Activated CD4-positive, alpha-beta T cell treated with anti-CD3 and anti-CD28 coated beads, Interleukin-2, amount 10 ng/mL, durations not matched to agents 7 days and 5 days (primary cell): ENCODE results near the gene ZNF544. TPM values are rescaled to one million over a fixed set of nuclear protein-coding genes. Genes with fewer than 3 reads are reported as not detected.

Experiments
- CTCF ChIA-PET: fragments of 350-600 bp; sonication (Branson Sonifier 250); formaldehyde crosslinking; loops from one replicate; lab custom pipeline; 2021; ENCODE audit warnings: antibody characterized with exemption; lab: Charles Lee
- POLR2A ChIA-PET: fragments of 350-600 bp; sonication (Branson Sonifier 250); formaldehyde crosslinking; loops from one replicate; lab custom pipeline; 2021; ENCODE audit warnings: antibody characterized with exemption; lab: Charles Lee
- DNase-seq: peaks from one replicate; pipeline ENCODE4 v3.0.0-alpha.2; 2020
- H3K27ac Mint-ChIP-seq: one replicate; pipeline ENCODE4 v1.8.0; 2021; ENCODE audit warnings: mild to moderate bottlenecking, moderate library complexity, mixed read lengths
- H3K27me3 Mint-ChIP-seq: one replicate; pipeline ENCODE4 v1.8.0; 2021; ENCODE audit warnings: mixed read lengths
- H3K36me3 Mint-ChIP-seq: one replicate; pipeline ENCODE4 v1.8.0; 2021; ENCODE audit warnings: low read depth, mixed read lengths
- H3K4me1 Mint-ChIP-seq: one replicate; pipeline ENCODE4 v1.8.0; 2021; ENCODE audit warnings: mixed read lengths
- H3K4me3 Mint-ChIP-seq: one replicate; pipeline ENCODE4 v1.8.0; 2021; ENCODE audit warnings: mild to moderate bottlenecking, moderate library complexity, mixed read lengths
- H3K9me3 Mint-ChIP-seq: one replicate; pipeline ENCODE4 v1.8.0; 2021; ENCODE audit warnings: mixed read lengths
- total RNA-seq, 2 experiments: library from RNA; stranded (reverse); gene quantifications; one replicate each; pipeline ENCODE4 v1.2.3, GENCODE V29; 2021

ZNF544 gene
- 10 to 100 TPM; 33.5 to 34.6 TPM for total RNA-seq

DNA sequence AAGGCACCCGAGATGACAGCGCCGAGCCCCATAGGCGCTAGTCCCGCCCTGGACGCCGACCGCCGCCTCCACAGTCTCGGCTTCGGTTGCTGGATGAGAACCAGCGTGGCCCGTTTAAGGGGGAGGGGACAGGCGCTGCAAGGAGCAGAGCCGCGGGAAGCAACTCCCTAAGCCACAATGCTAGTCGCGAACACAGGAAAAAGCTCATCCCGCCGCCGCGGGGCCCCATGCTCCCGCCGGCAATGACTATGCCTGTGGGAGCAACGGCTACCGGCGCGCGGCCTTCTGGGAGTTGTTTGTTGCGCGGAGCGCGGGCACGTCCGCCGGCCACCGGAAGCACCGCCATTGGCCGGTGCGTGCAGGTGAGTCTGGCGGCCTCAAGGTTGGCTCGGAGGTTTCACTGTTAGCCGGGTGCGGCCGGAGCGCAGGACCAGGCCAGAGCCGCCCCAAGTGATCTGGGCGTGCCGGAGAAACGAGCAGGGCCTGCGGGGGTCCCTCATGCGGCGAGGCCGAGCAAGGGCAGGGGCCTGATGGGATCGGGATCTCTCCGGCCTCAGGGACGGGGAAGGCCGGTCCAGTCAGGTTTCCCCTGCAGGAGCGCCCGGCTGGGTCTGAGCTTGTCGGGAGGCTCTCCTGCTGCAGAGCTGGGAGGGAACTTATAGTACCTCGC, at the start of gene ZNF544:
TSS of gene ZNF544 (plus strand) at position 330 of the 670 bp plus-strand sequence. CDS start 15,110 bp downstream, outside the sequence.
- H3K4me3 Mint-ChIP-seq, result peak within 1 kb of the TSS; percentile 85
- ChIA-PET CTCF (interaction anchor here (0.8 kb wide), 1 partner anchor 22 kb away, joined by 4 read pairs; no protein-coding TSS in a partner anchor), POLR2A (no interaction called here)
- H3K36me3 Mint-ChIP-seq, result peaks cover 52% of the 10 kb centered on the region
- peak within 1 kb of the TSS; percentile 93 for H3K27ac Mint-ChIP-seq
- peak; percentile 51 for DNase-seq
- peaks cover 35% of the 10 kb centered on the region for H3K4me1 Mint-ChIP-seq
- H3K27me3 Mint-ChIP-seq, result no peaks in the 10 kb centered on the region
- H3K9me3 Mint-ChIP-seq, result peaks cover 37% of the 10 kb centered on the region

DNA sequence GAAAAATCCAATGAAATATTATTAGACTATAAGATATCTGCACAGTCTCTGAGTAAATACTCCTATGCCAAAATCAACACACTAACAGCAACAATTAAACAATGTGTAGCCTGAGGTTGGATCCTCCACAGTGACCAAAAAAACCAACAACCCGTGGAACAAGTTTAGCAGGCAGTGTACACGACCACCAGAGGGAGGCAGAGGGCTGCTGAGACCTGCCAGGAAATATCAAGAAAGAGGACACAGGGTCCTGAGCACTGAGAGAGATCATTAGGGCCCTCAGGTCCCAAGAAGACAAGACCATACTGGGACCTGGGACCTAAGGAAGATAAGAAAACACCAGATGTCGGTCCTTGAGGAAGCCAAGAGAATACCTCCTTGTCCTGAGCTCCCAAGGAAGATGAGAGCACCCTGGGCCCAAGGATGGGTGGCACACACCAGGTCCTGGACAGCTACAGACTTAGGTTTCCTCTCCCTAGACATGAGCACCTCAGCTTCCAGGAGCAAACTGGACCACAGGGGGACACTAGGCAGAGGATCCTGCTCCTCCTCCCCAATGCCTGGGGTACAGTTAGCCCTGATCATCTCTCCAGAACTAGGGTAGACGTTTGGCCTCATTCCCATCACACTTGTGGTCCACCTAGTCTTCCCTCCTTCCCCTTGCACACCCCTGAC, 46.7 kb upstream of the ZNF544 start:
- POLR2A ChIA-PET, result no interaction called here
- peak overlapping the region; percentile 100 for H3K27ac Mint-ChIP-seq
- peaks cover 42% of the 10 kb centered on the region for H3K9me3 Mint-ChIP-seq
- H3K36me3 Mint-ChIP-seq, result peaks cover 68% of the 10 kb centered on the region
- CTCF ChIA-PET, result interaction anchor here (1.0 to 1.7 kb wide), 3 partner anchors 9 to 338 kb away, joined by 3 to 4 read pairs (median 3); partner anchors contain the start of gene ZBTB45
- peak overlapping the region; percentile 88 for H3K4me3 Mint-ChIP-seq
- peaks cover 21% of the 10 kb centered on the region for H3K4me1 Mint-ChIP-seq
- DNase-seq, result peak; percentile 68
- H3K27me3 Mint-ChIP-seq, result no peaks in the 10 kb centered on the region

DNA sequence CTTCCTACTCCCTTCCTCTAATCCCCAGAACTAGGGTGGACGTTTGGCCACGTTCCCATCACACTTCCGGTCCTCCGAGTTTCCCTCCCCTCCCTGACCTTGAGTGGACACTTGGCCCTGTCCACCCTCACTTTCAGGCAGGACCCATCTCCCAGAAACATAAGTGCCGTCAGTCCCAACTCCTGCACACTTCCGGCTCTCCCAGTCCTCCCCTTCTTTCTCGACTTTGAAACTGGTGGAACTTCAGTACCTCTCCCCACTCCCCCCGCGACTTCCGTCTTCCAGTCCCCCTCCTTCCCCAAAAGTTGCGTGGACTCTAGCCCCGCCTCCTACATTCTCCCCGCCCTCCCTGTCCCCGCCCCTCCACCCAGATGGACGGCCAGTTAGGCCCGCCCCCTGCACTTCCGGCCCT, 46.1 kb upstream of the ZNF544 start:
- ChIA-PET POLR2A (no interaction called here), CTCF (interaction anchor here (1.1 to 1.7 kb wide), 2 partner anchors 27 to 337 kb away, joined by 4 read pairs; partner anchors contain the start of gene ZBTB45)
- Mint-ChIP-seq H3K9me3 (peaks cover 41% of the 10 kb centered on the region), H3K27me3 (no peaks in the 10 kb centered on the region), H3K4me3 (peak overlapping the region; percentile 88), H3K4me1 (peaks cover 21% of the 10 kb centered on the region), H3K27ac (peak overlapping the region; percentile 100), H3K36me3 (peaks cover 70% of the 10 kb centered on the region)
- DNase-seq, result peak; percentile 90

DNA sequence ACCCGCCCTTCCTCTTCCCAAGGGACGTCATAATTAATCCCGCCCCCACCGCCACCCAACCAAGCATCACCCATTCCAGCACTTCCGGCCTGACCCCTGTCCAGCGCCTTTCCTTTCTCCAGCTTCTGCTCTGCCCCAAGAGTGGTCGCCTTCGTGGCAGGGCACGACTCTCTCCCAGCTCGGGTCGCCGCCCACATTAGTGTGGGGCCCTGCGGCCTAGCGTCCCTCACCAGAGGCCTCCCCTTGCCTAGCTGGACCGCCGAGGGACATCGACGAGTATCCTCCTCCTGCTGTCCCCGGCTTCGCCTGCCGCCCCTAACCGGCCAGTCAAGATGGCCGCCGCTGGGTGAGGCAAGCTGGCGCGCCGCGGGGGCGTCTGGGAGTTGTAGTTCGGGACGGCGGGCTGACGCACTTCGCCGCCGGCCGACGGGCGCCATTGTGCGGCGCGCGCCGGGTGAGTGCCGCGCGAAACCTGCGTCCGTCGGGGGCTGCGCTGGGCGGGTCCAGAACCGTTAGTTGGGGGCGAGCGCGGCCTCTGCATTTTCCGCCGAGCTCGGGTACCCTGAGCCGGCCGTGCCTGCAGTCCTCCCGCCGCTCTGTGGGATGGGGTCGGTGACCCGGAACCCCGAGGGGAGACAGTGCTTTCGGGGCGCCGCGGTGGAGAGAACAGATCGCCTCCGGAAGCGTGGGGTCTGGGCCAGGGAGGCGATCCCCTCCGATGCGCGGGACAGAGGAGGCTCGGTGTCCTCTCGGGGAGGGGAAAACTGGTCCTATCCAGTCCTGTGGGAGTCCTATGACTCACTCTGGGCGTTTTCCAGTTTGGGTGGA, 45.5 kb upstream of the ZNF544 start, which contains the start of gene ZNF274:
TSS of gene ZNF274 (plus strand) at position 73 of the 828 bp plus-strand sequence. CDS start 905 bp downstream, outside the sequence.
- Mint-ChIP-seq H3K4me1 (peaks cover 21% of the 10 kb centered on the region), H3K36me3 (peaks cover 72% of the 10 kb centered on the region), H3K27me3 (no peaks in the 10 kb centered on the region), H3K9me3 (peaks cover 38% of the 10 kb centered on the region), H3K4me3 (peak within 1 kb of the TSS; percentile 88), H3K27ac (peak within 1 kb of the TSS; percentile 100)
- POLR2A ChIA-PET, result no interaction called here
- DNase-seq, result peak; percentile 93
- CTCF ChIA-PET, result interaction anchor here (0.6 to 1.7 kb wide), 4 partner anchors 28 to 401 kb away, joined by 3 to 5 read pairs (median 4); partner anchors contain the start of gene ZBTB45

DNA sequence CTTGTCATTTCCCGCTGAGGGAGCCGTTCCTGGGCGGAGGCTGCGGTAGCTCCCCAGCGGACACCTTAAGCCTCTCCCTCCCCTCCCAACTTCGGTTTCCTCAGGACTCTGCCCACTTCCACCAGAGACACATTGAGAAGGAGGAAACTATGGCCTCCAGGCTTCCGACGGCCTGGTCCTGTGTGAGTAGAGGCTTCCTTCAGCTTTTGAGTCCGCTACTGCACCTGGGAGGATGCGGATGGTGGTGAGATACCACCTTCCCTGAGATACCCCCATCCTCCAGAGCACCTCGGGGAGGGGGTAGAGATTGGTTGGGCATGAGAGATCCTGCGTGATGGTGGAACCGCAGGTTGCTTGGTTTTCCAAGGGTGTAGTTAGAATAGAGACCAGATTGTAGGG, 44.9 kb upstream of the ZNF544 start:
- Mint-ChIP-seq H3K36me3 (peaks cover 76% of the 10 kb centered on the region), H3K4me1 (peaks cover 21% of the 10 kb centered on the region), H3K27me3 (no peaks in the 10 kb centered on the region), H3K27ac (peak overlapping the region; percentile 100), H3K4me3 (peak overlapping the region; percentile 88), H3K9me3 (peaks cover 40% of the 10 kb centered on the region)
- ChIA-PET POLR2A (no interaction called here), CTCF (interaction anchor here (0.6 to 1.7 kb wide), 4 partner anchors 10 to 402 kb away, joined by 3 to 5 read pairs (median 4); partner anchors contain the start of gene ZBTB45)
- DNase-seq, result peak; percentile 49

DNA sequence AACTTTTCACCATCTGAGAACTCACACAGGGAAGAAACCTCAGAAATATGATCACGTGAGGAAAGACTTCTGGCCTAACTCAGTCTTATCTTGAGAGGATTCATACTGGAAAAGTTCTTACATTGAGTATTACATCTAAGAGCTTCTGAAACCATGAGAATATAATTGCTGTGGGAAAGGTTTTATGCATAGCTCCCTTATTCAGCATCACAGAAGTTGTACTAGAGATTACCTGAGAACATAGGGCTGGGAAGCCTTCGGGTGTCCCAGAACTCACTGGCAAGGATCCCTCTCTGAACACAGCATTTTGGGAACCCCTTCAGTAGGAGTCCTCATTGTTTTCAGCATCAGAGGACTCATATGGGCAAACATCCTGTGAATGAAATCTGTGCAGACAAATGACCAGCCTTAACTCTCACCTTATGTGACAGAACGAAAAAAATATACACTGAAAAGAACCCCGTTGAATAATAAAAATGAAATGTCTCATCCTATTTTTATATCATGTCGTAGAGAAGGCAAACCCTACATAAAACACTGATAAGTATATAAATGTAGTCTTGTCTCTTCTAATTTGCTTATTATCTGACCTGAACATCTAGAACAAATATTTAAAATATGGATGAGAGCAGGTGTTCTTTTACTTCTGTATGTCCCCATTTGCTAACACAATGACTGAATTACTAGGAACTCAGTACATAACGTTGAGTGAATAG, 31.7 kb upstream of the ZNF544 start:
- H3K4me1 Mint-ChIP-seq, result no peaks in the 10 kb centered on the region
- no peaks in the 10 kb centered on the region for H3K27me3 Mint-ChIP-seq
- DNase-seq, result no peak
- no peak overlapping the region for H3K4me3 Mint-ChIP-seq
- no peak overlapping the region for H3K27ac Mint-ChIP-seq
- ChIA-PET POLR2A (no interaction called here), CTCF (interaction anchor here (0.6 kb wide), 1 partner anchor 1060 kb away, joined by 3 read pairs; no protein-coding TSS in a partner anchor)
- H3K9me3 Mint-ChIP-seq, result peaks cover 61% of the 10 kb centered on the region
- H3K36me3 Mint-ChIP-seq, result peaks cover 88% of the 10 kb centered on the region

DNA sequence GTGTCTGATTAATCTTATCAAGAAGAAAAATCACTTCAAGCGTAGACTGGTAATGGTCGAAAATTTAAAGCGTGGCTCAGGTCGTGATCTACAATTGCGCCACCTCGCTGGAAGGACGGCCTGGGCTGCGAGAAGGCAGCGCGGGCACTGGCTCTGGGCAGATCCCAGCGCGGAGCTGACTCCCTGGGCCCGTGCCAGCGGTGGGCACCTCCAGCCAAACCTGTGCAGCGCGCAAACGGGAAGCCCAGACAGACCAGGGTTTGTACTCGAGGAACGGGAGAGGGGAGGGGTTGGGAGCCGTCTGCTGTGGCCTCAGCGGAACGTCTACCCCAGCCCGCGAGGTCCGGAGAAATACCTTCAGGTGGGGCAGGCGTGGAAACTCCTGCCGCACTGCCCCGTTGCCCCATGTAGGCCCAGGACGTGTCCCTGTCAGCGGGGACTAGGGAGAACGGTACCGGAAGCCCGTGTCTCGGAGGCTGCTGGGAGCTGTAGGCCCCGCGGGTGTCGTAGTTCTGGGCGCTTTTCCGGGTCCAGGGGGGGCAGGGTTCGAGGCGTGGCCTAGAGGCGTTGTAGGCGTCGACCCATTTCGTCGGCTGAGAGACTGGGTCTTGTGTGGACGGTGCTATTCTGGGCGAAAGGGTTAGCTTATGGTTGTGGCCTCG, 24.8 kb upstream of the ZNF544 start:
- H3K27me3 Mint-ChIP-seq, result no peaks in the 10 kb centered on the region
- no peak for DNase-seq
- H3K27ac Mint-ChIP-seq, result no peak overlapping the region
- H3K9me3 Mint-ChIP-seq, result peaks cover 71% of the 10 kb centered on the region
- POLR2A ChIA-PET, result no interaction called here
- peaks cover 91% of the 10 kb centered on the region for H3K36me3 Mint-ChIP-seq
- CTCF ChIA-PET, result no interaction called here
- H3K4me3 Mint-ChIP-seq, result no peak overlapping the region
- H3K4me1 Mint-ChIP-seq, result no peaks in the 10 kb centered on the region

DNA sequence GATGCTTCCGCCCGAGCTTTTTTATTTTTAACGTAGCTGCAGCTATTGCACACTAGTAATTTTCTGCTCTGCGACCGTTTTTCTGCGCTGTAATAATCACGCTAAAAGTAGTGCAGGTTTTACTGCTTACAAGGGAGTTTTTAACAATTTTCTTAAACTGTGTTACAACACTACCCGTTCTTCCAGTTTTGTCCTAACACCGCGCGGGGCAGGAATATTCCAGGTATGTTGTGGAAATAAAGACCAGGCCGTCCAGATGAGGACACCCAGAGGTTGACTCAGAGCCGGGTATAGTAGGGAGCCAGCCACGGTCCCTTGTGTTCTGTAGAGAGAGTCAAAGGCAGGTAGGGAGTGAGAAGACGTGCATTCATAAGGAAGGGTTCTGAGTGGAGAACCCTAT, 24.1 kb upstream of the ZNF544 start:
- CTCF ChIA-PET, result no interaction called here
- no peaks in the 10 kb centered on the region for H3K4me1 Mint-ChIP-seq
- POLR2A ChIA-PET, result no interaction called here
- H3K4me3 Mint-ChIP-seq, result no peak overlapping the region
- no peak for DNase-seq
- H3K36me3 Mint-ChIP-seq, result peaks cover 92% of the 10 kb centered on the region
- no peak overlapping the region for H3K27ac Mint-ChIP-seq
- H3K9me3 Mint-ChIP-seq, result peaks cover 75% of the 10 kb centered on the region
- no peaks in the 10 kb centered on the region for H3K27me3 Mint-ChIP-seq

DNA sequence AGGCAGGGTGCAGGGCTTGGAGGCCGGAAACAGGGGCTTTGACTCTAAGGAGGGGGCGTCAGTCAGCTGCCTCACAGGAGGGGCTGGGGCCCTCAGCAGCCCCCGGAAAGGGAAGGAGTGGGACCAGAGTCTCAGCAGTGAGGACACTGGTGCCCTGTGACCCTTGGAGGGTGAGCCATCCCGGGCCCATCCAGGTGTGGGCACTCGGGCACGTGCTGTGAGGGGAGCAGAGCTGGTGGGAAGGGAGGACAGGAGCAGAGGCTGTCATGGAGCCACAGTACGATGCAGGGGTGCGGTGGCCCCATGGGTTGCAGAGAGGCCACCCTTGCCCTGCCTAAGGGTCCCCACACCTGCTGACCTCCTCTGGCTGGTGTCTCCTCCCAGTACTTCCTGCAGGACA, 19.1 kb upstream of the ZNF544 start:
- Mint-ChIP-seq H3K9me3 (peaks cover 87% of the 10 kb centered on the region), H3K27me3 (no peaks in the 10 kb centered on the region), H3K27ac (no peak overlapping the region), H3K36me3 (peaks cover 95% of the 10 kb centered on the region), H3K4me3 (no peak overlapping the region), H3K4me1 (no peaks in the 10 kb centered on the region)
- ChIA-PET POLR2A (no interaction called here), CTCF (no interaction called here)
- no peak for DNase-seq

DNA sequence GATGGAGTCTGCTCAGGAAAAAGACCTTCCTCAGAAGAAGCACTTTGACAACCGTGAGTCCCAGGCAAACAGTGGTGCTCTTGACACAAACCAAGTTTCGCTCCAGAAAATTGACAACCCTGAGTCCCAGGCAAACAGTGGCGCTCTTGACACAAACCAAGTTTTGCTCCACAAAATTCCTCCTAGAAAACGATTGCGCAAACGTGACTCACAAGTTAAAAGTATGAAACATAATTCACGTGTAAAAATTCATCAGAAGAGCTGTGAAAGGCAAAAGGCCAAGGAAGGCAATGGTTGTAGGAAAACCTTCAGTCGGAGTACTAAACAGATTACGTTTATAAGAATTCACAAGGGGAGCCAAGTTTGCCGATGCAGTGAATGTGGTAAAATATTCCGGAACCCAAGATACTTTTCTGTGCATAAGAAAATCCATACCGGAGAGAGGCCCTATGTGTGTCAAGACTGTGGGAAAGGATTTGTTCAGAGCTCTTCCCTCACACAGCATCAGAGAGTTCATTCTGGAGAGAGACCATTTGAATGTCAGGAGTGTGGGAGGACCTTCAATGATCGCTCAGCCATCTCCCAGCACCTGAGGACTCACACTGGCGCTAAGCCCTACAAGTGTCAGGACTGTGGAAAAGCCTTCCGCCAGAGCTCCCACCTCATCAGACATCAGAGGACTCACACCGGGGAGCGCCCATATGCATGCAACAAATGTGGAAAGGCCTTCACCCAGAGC, 16.2 kb upstream of the ZNF544 start:
- CTCF ChIA-PET, result no interaction called here
- Mint-ChIP-seq H3K27ac (no peak overlapping the region), H3K27me3 (no peaks in the 10 kb centered on the region), H3K36me3 (peaks cover 74% of the 10 kb centered on the region), H3K9me3 (peaks cover 82% of the 10 kb centered on the region), H3K4me1 (no peaks in the 10 kb centered on the region), H3K4me3 (no peak overlapping the region)
- POLR2A ChIA-PET, result no interaction called here
- DNase-seq, result no peak

DNA sequence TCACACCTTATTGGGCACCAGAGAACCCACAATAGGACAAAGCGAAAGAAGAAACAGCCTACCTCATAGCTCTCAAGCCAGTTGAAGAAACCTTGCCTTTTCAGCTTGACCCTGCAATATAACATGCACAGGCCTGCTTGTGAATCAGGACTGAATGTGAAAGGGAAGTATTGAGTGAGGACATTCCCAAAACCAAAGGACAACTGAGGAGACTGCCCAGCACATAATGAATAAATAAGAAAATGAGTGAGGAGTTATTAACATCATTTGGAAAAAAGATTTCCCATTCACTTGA, 15.7 kb upstream of the ZNF544 start:
- H3K27me3 Mint-ChIP-seq, result no peaks in the 10 kb centered on the region
- DNase-seq, result no peak
- H3K36me3 Mint-ChIP-seq, result peaks cover 71% of the 10 kb centered on the region
- no peak overlapping the region for H3K27ac Mint-ChIP-seq
- no peaks in the 10 kb centered on the region for H3K4me1 Mint-ChIP-seq
- peaks cover 81% of the 10 kb centered on the region for H3K9me3 Mint-ChIP-seq
- POLR2A ChIA-PET, result no interaction called here
- H3K4me3 Mint-ChIP-seq, result no peak overlapping the region
- CTCF ChIA-PET, result no interaction called here
